Activated CD8-positive, alpha-beta memory T cell treated with anti-CD3 and anti-CD28 coated beads for 48 hours (primary cell): ENCODE results near the gene L3MBTL1.
"Not testable (repeated sequence)": the region's sequence is repeated elsewhere in the genome, so short reads cannot be mapped to it uniquely, and the experiment has no call there.

Experiments
- DNase-seq, 3 experiments: peaks; one replicate each; pipeline ENCODE4 v3.0.0-alpha.2; 2020; ENCODE audit warnings: low read depth in 2 of 3, low spot score in 2 of 3

Gene L3MBTL1

DNA sequence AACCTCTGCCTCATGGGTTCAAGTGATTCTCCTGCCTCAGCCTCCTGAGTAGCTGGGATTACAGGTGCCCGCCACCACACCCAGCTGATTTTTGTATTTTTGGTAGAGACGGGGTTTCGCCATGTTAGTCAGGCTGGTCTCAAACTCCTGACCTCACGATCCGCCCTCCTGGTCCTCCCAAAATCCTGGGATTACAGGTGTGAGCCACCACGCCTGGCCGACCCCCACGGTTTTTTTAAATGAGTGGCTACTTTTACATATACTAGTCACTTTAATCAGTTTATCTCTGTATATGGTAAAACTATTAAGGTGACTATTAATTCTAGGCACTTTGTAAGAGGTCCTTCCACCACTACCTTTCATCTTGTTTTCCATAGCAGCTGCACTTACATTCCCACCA lies 5.5 kb upstream of the L3MBTL1 start:
- DNase-seq, result not testable (repeated sequence)

DNA sequence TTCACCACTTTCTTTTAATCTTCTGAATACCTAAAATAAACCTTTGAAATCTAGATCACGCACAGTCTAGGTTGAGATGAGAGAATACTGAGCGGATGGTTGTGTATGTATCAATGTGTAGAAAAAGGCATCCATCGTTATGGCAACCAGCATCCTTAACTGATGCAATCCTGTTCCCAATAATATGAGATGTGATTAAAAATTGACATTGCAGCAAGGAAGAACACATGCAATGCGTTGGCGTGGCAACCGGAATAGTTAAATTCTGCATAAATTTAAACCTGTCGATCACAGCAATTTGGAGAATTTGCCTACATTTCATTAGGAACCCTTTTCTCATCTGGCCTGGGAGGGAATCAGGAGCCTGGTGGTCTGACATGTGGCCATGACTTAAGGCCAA lies 1.3 kb upstream of the L3MBTL1 start:
- DNase-seq, result no peak

DNA sequence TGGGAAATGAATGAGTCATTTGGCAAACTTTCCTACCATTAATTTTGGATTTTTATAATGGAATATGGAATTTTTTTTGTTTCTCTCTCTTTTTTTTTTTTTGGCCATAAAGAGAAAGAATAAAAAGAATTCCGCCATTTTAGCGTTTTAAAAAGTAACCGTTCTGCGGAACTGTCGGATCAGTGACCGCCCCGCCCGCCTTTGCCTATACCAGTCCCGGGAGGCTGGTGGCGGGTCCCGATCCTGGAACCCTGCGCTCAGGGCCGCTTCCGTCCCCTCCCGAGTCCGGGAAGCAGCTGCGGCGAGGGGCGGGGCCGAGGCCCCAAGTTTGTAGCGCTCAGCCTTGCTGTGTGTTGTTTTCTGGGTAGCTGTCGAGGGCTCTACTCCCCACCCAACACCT lies 609 bp downstream of the L3MBTL1 start:
- no peak for DNase-seq

DNA sequence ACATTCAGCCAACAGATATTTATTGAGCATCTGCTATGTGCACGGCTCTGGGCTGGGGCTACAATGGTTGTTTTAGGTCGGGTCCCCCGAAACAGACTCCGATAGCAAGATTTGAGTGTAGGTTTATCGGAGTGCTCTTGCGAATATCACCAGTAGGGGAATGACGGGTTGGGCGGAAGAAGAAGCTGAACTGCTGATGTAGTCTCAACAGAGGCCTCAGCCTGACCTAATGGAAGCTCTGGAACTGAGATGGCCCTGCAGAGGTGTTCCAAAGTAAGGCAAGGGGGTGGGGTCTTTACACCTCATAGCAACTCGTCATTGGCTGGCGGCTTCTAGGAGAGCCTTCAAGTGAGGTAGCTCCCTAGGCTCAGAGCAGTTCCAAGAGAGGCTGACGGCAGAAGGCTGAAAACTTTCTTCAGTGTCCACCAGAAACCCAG lies 1.1 kb downstream of the L3MBTL1 start:
- no peak for DNase-seq

DNA sequence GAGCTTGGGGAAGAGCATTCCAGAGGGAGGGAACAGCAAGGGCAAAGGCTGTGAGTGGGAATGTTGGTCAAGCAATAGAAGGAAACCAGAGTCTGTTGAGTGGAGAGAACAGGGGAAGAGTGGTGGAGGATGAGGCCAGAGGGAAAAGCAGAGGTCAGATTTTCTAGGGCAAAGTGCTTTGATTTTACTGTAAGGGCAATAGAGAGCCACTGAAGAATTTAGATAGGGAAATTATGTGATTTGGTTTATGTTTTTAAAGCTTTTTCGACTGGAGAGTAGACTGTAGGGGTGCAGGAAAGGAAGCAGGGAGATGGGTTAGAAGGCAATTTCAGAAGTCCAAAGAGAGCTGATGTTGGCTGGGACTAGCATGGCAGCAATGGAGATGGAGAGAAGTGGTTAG lies 4.4 kb downstream of the L3MBTL1 start:
- no peak for DNase-seq

DNA sequence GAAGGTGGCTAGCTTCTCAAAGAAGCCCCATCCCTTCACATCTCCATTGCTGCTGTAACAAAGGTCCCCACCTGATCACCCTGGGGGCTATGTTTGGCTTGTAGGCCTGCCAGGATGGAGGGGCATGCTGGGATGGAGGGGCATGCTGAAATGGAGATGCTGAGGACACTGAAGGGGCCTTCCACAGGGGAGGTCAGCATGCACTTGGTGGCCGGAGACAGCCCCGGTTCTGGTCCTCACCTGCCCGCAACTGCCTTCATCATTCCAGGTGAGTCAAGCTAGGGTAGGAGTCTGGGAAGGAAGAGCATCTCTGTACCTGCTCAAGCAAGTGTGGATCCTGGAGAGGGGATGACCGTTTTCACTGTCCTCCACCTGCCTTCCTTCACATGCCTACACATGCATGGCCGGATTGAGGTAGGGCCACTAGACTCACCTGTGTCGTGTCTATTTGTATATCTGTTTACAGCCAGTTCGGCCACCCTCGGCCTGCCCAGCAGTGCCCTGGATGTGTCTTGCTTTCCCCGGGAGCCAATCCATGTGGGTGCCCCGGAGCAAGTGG lies 6.0 kb downstream of the L3MBTL1 start:
- DNase-seq, result no peak

DNA sequence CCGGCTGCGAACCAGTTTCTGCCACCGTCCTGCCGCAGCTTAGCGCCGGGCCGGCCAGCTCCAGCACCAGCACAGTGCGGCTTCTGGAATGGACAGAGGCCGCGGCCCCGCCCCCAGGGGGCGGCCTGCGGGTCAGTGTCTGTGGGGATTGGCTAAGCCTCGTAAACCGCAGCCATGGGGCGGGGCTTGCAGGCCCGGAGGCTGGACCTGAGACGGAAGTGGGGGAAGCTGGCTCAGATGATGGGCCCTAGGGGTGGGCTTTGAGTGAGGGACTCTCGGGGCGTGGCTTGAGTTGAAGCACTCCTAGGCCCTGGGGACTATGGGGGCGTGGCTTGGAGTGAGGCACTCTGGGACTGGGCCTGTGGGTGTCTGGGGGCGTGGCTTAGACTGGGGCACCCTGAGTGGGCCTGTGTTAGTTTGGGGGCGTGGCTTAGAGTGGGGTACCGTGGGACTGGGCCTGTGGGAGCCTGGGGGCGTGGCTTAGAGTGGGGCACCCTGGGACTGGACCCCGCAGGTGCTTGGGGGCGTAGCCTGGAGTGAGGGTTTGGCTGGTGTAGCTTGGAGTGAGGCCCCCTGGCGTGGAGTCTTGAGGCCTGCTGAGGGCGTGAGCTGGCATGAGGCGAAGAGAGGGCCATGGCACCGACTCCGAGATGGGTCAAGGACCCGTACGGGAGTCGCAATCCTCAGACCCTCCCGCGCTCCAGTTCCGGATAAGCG lies 6.6 kb downstream of the L3MBTL1 start:
- peak; percentile 64 to 73 (median 70) for DNase-seq

DNA sequence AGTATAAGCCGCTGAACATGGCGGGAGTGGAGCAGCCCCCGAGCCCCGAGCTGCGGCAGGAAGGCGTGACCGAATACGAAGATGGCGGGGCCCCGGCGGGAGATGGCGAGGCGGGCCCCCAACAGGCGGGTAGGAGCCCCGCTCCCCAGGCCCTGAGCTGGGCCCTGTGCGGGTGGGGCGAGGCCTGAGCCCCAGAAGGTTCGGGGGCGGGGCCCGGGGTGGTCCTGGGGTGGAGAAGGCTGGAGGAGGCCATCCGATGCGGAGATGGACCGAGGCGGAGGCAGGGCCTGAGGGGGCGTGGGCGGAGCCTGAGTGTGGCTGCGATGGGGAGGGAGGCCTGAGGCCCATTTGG lies 7.1 kb downstream of the L3MBTL1 start:
- peak in 1 of 3 experiments; percentile 13 for DNase-seq

DNA sequence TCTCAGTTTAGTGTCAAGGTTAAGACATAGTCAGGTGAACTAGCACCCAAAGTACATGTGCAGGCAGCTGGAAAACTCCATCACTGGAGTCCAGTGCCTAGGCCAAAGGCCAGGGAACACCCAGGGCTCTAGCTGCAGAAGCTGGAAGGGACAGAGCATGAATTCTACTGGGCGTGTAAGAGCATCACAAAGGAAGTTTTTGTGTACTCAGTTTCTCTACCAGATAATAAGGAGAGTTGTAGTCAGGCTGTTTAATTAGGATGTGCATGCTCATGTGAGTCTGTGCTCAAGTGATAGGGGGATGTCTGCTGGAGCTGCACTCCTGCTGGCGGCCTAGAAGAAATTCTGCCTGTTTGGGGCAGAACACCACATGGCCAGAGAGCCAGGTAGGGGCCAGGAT lies 8.1 kb downstream of the L3MBTL1 start:
- DNase-seq, result no peak

DNA sequence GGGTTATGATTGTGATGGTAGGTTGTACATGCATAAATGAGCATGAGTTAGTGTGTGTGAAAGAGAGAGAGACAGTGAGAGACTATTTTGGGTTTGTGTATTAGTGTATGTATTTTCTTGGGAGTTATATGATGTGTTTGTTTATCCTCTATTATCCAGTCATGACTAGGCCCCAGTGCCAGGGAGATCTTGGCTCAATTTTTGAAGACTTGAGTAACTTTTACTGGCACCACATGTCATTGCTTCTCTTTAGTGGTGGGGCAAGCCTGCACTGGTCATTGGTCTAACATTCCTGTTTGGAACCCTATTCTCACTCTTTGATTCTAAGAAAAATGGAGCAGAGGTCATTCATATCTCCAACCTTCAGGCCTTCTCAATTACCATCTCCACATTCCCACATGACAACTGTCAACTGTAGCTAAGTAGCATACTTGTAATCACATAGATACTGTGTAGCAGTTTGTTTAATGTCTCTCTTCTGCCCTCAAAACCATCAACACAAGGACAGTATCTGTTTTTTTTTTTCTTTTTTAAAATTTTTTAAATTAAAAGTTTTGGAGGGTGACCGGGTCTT lies 8.8 kb downstream of the L3MBTL1 start:
- no peak for DNase-seq

DNA sequence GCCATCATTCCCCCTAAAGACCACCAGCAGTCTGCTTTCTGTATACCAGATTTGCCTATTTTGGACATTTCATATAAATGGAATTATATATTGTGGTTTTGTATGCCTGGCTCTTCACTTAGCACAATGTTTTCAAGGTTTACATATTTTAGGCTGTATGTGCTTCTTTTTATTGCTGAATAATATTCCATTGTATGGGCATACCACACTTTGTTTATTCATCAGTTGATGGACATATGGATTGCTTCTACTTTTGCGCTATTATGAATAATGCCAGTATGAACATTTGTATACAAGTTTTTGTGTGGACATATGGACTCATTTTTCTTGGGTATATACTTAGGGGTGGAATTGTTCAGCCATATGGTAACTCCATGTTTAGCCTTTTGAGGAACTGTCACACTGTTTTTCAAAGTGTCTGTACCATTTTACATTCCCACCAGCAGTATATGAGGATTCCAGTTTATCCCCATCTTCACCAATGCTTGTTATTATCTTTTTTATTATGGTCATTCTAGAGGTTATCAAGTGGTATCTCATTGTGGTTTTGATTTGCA lies 12.7 kb downstream of the L3MBTL1 start:
- DNase-seq, result no peak

DNA sequence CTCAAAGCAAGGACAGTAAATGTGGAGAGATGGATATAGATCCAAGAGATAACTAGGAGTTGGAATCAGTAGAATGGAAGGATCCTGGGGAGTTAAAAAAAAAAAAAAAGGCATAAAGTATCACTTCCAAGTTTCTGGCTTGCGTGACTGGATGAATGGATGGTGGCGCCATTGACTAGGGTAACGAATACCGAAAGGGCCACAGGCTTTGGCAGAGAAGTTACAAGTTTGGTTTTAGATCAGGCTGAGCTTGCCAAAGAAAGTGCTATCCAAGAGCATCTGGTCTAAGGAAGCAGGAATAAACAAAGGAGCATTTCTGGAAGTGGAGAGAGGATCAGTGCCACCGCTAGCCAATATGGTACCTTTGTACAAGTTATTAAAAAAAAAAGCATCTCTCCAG lies 17.5 kb downstream of the L3MBTL1 start:
- no peak for DNase-seq

DNA sequence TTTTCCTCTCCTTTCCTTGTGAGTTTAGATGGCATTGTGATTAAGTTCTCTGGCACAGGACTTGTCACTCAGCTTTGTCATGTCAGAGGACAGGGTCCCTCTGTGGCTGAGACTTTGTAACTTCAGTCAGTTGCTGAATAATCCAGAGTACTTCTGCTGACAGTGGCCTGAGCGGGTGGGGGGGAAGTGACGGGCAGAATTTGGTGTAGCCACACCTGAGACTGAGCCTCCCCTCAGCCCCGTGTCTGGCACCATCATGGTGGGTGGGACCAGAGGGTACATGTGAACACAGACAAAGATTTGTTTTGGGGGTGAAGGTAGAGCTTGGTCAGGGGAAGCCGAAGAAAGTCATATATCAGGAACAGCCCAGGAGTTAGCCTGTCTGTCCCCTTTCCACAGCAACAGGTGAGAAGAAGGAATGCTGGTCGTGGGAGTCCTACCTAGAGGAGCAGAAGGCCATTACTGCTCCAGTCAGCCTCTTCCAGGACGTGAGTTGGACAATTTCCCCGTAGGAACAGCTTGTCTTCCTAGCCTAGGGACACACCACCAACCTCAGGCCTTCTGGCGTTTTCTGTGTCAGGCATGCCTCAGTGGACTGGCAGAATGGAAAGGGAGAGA lies 20.9 kb downstream of the L3MBTL1 start:
- no peak for DNase-seq

DNA sequence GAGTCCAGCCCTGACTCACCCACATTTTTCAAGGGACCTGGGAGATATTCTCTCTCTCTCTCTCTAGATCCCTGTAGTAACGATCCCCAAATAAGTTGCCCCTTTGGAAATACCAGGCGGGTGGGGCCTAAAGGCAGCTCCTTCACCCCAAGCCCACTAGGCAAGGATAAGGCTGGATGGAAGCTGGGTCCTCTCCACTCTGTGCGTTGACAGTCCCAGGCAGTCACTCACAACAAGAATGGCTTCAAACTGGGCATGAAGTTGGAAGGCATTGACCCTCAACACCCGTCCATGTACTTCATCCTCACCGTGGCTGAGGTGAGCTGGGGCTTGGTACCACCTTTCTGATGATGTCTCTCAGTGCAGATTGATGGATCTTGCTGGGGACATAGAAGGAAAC lies 21.6 kb downstream of the L3MBTL1 start:
- DNase-seq, result no peak

DNA sequence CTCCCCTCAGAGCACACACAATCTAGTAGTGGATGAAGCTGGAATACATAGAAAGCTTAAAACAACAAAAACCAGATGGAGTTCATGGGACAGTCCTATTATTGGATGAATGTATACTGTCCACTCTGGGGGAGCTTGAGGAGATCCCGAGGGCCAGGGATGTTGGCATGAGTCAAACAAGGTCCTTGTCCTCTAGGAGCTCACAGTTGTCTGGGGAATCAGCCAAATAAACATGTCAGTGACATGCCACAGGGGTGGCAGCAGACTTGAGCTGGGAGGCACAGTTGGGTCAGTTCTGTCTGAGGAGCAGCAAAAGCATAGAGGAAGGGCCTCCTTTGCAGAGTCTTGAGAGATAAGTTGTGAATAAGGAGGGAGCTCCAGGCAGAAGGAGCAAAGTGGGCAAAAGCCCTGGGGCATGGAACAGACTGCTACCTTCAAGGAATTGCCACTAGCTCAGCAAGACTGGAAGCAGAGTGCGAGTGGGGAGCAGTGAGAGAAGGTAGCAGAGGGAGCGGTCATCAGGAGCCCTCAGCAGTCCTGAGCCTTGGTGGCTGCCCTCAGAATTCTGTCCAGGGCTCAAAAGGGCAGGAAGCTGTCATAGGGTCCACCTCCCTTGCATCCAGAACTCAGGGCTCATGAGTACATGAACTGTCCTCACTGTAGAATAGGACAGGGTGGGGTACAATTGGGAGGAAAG lies 22.1 kb downstream of the L3MBTL1 start:
- no peak for DNase-seq

DNA sequence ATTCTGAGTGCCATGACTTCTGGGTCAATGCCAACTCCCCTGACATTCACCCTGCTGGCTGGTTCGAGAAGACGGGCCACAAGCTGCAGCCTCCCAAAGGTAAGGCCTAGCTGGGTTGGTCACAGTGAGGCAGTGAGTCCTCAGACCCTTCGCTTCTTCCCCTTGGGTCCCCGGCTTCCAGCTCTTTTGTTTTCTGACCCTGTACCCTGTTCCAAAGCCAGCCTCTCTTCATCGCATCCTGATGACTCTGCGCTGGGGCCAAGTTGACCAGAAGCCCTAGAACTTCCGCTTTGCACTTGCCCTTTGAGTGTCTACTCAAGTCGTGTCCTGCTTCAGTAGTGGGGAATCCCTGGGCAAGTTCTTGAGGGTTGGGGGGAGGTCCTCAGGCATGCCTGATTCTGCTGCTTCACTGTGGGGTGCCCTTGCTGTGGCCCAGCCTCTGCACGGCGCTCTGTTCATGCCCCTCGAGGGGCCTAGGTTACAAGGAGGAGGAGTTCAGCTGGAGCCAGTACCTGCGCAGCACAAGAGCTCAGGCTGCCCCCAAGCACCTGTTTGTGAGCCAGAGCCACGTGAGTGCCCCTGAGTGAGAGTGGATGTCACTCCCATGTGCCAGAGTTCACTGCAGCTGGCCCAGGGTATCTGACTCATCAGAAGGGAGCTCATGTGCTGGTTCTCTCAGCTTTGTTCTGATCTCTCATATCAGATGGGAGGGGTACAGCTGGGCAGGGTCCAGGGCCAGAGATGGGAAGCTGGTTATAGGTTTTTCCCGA lies 23.0 kb downstream of the L3MBTL1 start:
- DNase-seq, result no peak

DNA sequence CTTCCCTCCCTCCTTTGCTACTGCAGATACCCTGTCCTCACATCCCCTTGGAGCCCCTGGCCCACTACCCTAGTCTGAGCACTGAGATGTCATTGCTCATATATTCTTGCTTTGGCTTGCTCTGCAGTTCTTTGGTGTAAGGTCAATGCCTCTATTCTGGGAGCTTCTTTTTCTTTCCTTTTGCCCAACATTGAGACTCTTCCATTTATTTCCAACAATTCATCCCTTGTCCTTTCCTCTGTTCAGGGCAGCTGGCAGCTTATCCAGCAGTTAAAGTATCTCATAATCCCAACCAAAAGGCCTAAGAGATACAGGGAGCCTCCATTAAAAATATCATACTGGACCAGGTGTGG lies 23.6 kb downstream of the L3MBTL1 start:
- DNase-seq, result no peak

DNA sequence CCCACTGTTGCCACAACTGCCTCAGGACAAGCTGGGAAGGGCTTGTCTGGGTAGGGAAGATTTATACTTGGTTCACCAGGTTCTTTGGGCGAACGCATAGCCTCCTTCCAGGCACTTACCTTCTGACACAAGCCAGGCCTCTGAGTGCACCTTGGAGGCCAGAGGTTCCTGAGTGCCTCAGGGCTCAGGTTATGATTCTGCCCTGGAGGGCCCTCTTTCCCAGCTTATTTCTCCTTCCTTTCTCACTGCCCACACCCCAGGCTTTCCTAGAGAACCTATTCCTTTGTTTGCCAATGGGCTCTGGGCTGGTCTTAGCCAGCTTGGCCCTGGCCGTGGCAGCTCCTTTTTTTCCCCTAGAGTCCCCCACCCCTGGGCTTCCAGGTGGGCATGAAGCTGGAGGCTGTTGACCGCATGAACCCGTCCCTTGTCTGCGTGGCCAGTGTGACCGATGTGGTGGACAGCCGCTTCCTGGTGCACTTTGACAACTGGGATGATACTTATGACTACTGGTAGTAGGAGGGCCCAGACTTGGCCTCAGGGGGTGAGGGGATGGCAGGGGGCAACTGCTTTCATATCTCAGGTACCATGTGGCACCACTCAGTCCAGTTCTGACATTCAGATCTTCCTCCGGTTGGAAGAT lies 25.0 kb downstream of the L3MBTL1 start:
- DNase-seq, result no peak

DNA sequence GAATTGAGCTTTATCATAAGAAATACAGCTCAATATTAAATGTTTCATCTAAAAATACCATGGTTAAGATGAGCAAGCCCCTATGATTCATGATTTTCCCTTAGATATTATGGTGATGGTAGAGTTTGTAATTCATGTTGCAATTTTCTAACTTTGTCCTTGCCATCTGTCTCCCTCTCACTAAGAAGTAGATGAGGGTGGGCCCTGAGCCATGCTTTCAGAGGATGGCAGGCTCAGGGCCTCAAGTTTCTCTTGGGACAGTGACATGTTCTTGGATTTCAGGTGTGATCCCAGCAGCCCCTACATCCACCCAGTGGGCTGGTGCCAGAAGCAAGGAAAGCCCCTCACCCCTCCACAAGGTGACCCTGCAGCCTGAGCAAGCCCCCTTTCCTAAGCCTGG lies 25.6 kb downstream of the L3MBTL1 start:
- no peak for DNase-seq

DNA sequence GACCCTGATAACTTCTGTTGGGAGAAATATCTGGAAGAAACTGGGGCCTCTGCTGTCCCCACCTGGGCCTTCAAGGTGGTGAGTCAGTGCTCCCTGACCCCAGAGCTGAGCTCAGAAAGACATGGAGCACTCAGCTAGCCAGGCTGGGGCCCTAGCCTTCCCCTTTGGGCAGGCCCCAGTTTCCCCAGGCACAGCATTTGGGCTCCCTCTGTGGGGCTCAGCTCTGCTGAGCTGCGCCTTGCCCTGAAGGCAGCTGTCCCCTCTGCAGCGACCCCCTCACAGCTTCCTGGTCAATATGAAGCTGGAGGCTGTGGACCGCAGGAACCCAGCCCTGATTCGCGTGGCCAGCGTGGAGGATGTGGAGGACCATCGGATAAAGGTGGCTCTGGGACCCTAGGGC lies 26.5 kb downstream of the L3MBTL1 start:
- no peak for DNase-seq
